NCI-H524 (cell line): ENCODE measurements around the gene TMUB1.

Source experiments
- DNase-seq, 2 experiments: peaks; one replicate each; lab custom pipeline; 2025; lab: John Stamatoyannopoulos, UW

TMUB1 gene

DNA sequence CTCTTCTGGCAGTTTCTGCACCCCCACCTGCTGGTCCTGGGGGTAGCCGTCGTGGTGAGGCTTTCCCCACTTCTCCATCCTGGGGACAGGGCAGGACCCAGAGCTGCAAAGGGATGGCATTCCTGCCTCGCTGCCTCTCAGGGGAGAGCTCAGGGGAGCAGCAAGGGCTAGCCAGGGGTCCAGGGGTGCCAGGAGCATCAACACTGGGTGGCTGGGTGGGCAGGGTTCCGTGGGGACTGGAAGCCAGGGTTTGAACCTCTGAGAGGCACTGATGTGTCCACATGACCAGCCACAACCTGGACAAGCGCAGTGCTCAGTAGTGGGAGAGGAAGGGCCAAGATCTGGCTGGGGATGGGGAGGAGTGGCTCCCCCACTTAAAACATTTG, 49.4 kb downstream of the TMUB1 start:
- DNase-seq: no peak

- no peak for DNase-seq
Measured at GRCh38 chr7:151032936-151033863, 50.1 kb downstream of the TMUB1 start.
